Measurements from ENCODE around the gene PRSS57. TPM values are rescaled to one million over a fixed set of nuclear protein-coding genes. Genes with fewer than 3 reads are reported as not detected.

Gene PRSS57
- total RNA-seq, 2 experiments from 2014 or later = not detected

DNA sequence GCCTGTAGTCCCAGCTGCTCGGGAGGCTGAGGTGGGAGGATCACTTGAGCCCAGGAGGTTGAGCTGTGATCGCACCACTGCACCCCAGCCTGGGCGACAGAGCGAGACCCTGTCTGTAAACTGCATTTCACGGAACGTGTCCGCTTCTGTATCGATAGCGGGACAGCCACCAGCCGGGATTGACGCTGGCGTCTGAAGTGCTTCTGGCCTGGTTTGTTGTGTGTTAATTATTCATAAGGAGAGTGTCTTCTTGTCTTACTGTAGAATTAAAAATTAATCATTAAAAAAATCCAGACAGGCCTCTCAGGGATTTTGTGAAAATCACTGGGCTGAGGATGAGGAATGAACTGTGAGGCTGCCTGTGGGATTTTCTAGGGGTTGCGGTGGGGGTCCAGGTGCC is 39.5 kb upstream of the PRSS57 start:
- Histone ChIP-seq H4K20me1 (ENCODE audit: insufficient read depth, low read length) (no peaks in the 10 kb centered on the region), H3K9me2 (ENCODE audit: insufficient read depth, low read length) (no peaks in the 10 kb centered on the region), H3K79me2 (ENCODE audit: insufficient read depth, low read depth, low read length) (no peaks in the 10 kb centered on the region), H3K27ac (ENCODE audit: low read depth, low read length, poor library complexity, severe bottlenecking) (no peak overlapping the region), H3K4me1 (ENCODE audit: insufficient read depth, low read length, poor library complexity, severe bottlenecking) (peaks cover 3% of the 10 kb centered on the region), H3K4me3 (ENCODE audit: low read depth, low read length, poor library complexity, severe bottlenecking) (no peak overlapping the region), H2AFZ (ENCODE audit: low read length) (no peak overlapping the region), H3K9me3 (ENCODE audit: low read length) (no peaks in the 10 kb centered on the region), H3K36me3 (ENCODE audit: insufficient read depth, low read length) (no peaks in the 10 kb centered on the region), H3K4me2 (ENCODE audit: low read length) (no peak overlapping the region)
- ChIA-PET POLR2A (no interaction called here), CTCF (ENCODE audit: unreplicated experiment) (no interaction called here)
- intact Hi-C loops (cut with micrococcal nuclease; ENCODE audit: unreplicated experiment) = loop anchor here (1.0 to 5.0 kb wide), 3 partner anchors 52 to 147 kb away; partner anchors contain the start of gene HCN2
- no peak for DNase-seq (ENCODE audit: low spot score)
- BruUV-seq (replicated peaks) = no TSS peak
- TF ChIP-seq CTCF (conservative IDR thresholded peaks at IDR 0.05; ENCODE audit: low read length) (no peak), EZH2phosphoT487 (IDR thresholded peaks at IDR 0.05; ENCODE audit: borderline replicate concordance, low read depth, low read length) (no peak)

DNA sequence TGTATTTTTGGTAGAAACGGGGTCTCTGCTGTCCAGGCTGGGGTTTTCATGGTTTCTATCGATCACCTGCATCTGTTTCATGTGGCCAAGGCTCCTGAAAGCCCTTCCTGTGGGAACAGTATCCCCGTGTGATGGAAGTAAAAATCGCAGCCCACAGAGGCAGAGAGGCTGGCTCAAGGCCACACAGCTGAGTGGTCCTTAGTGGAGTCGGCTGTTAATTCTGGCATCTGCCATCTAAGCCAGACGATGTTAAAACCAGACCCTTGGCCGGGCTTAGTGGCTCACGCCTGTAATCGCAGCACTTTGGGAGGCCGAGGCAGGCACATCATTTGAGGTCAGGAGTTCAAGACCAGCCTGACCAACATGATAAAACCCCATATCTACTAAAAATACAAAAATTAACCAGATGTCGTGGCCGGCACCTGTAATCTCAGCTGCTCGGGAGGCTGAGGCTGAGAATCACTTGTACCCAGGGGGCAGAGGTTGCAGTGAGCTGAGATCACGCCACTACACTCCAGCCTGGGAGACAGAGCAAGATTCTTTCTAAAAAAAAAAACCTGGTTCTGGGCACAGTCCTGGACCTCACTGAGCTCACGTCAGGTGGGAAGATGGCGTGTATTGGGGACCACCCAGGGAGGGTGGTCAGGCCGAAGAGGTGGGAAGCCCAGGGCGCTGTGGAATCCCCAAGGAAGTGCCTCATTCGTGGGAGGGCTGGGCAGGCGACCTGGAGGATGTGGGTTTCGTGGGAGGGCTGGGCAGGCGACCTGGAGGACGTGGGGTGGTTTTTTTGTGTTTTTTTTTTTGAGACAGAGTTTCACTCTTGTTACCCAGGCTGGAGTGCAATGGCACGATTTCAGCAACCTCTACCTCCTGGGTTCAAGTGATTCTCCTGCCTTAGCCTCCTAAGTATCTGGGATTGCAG is 37.2 kb upstream of the PRSS57 start:
- H3K4me2 ChIP-seq (ENCODE audit: low read length) = no peak overlapping the region
- intact Hi-C loops (cut with micrococcal nuclease; ENCODE audit: unreplicated experiment) = loop anchor here (5.0 kb wide), 2 partner anchors 50 to 145 kb away; partner anchors contain the start of gene HCN2
- no TSS peak for BruUV-seq (replicated peaks)
- no peak overlapping the region for H2AFZ ChIP-seq (ENCODE audit: low read length)
- H3K27ac ChIP-seq (ENCODE audit: low read depth, low read length, poor library complexity, severe bottlenecking) = no peak overlapping the region
- no peaks in the 10 kb centered on the region for H3K9me3 ChIP-seq (ENCODE audit: low read length)
- no peak for DNase-seq (ENCODE audit: low spot score)
- ChIA-PET POLR2A (no interaction called here), CTCF (ENCODE audit: unreplicated experiment) (no interaction called here)
- no peaks in the 10 kb centered on the region for H3K36me3 ChIP-seq (ENCODE audit: insufficient read depth, low read length)
- H4K20me1 ChIP-seq (ENCODE audit: insufficient read depth, low read length) = no peaks in the 10 kb centered on the region
- TF ChIP-seq EZH2phosphoT487 (IDR thresholded peaks at IDR 0.05; ENCODE audit: borderline replicate concordance, low read depth, low read length) (no peak), CTCF (conservative IDR thresholded peaks at IDR 0.05; ENCODE audit: low read length) (no peak)
- no peaks in the 10 kb centered on the region for H3K9me2 ChIP-seq (ENCODE audit: insufficient read depth, low read length)
- H3K4me1 ChIP-seq (ENCODE audit: insufficient read depth, low read length, poor library complexity, severe bottlenecking) = peaks cover 19% of the 10 kb centered on the region
- H3K4me3 ChIP-seq (ENCODE audit: low read depth, low read length, poor library complexity, severe bottlenecking) = no peak overlapping the region
- H3K79me2 ChIP-seq (ENCODE audit: insufficient read depth, low read depth, low read length) = no peaks in the 10 kb centered on the region

- TF ChIP-seq EZH2phosphoT487 (IDR thresholded peaks at IDR 0.05; ENCODE audit: borderline replicate concordance, low read depth, low read length) (no peak), CTCF (conservative IDR thresholded peaks at IDR 0.05; ENCODE audit: low read length) (no peak)
- ChIA-PET CTCF (ENCODE audit: unreplicated experiment) (no interaction called here), POLR2A (no interaction called here)
- no peak overlapping the region for H3K4me3 ChIP-seq (ENCODE audit: low read depth, low read length, poor library complexity, severe bottlenecking)
- no TSS peak for BruUV-seq (replicated peaks)
- no peak overlapping the region for H2AFZ ChIP-seq (ENCODE audit: low read length)
- H3K4me1 ChIP-seq (ENCODE audit: insufficient read depth, low read length, poor library complexity, severe bottlenecking) = peaks cover 19% of the 10 kb centered on the region
- no peaks in the 10 kb centered on the region for H4K20me1 ChIP-seq (ENCODE audit: insufficient read depth, low read length)
- intact Hi-C loops (cut with micrococcal nuclease; ENCODE audit: unreplicated experiment) = loop anchor here (5.0 kb wide), 2 partner anchors 49 to 144 kb away; partner anchors contain the start of gene HCN2
- DNase-seq (ENCODE audit: low spot score) = no peak
- H3K27ac ChIP-seq (ENCODE audit: low read depth, low read length, poor library complexity, severe bottlenecking) = no peak overlapping the region
- no peaks in the 10 kb centered on the region for H3K9me2 ChIP-seq (ENCODE audit: insufficient read depth, low read length)
- no peaks in the 10 kb centered on the region for H3K79me2 ChIP-seq (ENCODE audit: insufficient read depth, low read depth, low read length)
- H3K9me3 ChIP-seq (ENCODE audit: low read length) = no peaks in the 10 kb centered on the region
- no peaks in the 10 kb centered on the region for H3K36me3 ChIP-seq (ENCODE audit: insufficient read depth, low read length)
- H3K4me2 ChIP-seq (ENCODE audit: low read length) = no peak overlapping the region
These were observed 35.7 kb upstream of the PRSS57 start for GRCh38 chr19:731000-731399.
